Measurements from ENCODE around the gene NT5C1A.

GRCh38 chr1:39668894-39669293 lies 3.0 kb downstream of the NT5C1A start:
- no peak for TF ChIP-seq CTCF (IDR thresholded peaks at IDR 0.05)
- no peak for TF ChIP-seq POLR2AphosphoS5 (IDR thresholded peaks at IDR 0.05)

Measured in gastroesophageal sphincter (tissue), 3 donors.